ENCODE data around the gene RPS15. TPM values are rescaled to one million over a fixed set of nuclear protein-coding genes. Genes with fewer than 3 reads are reported as not detected.
A peak's percentile ranks its signal among the peaks of the same experiment; 100 is the strongest.

RPS15 gene
- total RNA-seq, 1 experiment from 2014 or later = 1,862 TPM

DNA sequence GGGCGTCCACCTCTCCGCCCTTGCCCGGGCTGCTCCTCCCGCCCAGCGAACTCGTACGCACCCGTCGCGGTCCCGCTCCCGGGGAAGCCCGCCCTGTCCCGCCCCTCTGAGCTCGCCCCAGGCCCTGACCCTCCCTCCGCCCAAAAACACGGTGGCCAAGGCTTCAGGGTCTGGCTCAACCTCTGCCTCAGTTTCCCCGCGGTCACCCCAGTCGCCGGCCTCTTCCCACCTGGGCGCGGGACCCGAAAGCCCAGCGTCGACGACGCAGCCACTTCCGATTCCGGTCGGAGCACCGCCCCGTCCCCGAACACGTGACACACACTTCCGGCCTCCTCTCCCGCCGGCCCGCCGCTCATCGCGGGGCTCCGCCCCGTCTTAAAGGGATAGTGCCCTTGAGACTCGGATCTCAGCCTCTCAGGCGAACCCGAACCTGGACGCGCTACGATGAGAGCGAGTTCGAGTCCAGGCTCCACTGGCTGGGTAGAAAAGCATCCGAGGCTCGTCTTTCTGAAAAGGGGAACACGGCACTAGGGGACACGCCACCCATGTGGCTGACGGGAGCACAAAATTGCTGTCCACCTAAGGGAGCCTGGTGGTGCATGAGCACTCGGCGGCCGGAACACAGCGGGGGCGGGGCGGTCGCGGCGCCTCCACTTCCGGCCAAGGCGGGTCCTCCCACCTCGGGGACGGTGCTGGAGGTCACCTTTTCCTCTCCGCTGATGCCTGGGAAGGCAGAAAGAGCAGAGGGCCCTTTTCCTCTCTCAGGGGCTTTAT lies 40.9 kb downstream of the RPS15 start, which contains the start of gene C19orf25:
TSS of gene C19orf25 (minus strand) at position 282 of the 774 bp plus-strand sequence. CDS start 312 bp downstream, outside the sequence.
- H3K9me2 ChIP-seq (ENCODE audit: insufficient read depth) = no peaks in the 10 kb centered on the region
- H3K9ac ChIP-seq (ENCODE audit: low read length) = peak within 1 kb of the TSS; percentile 88
- H3K9me3 ChIP-seq (ENCODE audit: control insufficient read depth in 1 of 2, insufficient read depth in 1 of 2, low read depth in 1 of 2, low read length in 2 of 2) = no peaks in the 10 kb centered on the region
- ChIA-PET CTCF (no interaction called here), RAD21 (ENCODE audit: low non-redundant PET in 1 of 2, low total read pairs in 2 of 2, uncharacterized antibody in 2 of 2, unreplicated experiment in 2 of 2) (no interaction called here), POLR2A (interaction anchor here (0.8 kb wide), 1 partner anchor 14 kb away, joined by 3 read pairs; no protein-coding TSS in a partner anchor)
- H3K4me3 ChIP-seq (replicated peaks in 1 of 2; ENCODE audit: low read depth in 1 of 2, low read length in 2 of 2) = peak within 1 kb of the TSS; percentile 85 to 96
- H3K36me3 ChIP-seq (ENCODE audit: control insufficient read depth in 1 of 2, insufficient read depth in 2 of 2, low read length in 2 of 2) = peaks cover 3 to 5% of the 10 kb centered on the region in 2 experiments; a peak in 2 of 4 replicates
- TF ChIP-seq, protein P1, sequence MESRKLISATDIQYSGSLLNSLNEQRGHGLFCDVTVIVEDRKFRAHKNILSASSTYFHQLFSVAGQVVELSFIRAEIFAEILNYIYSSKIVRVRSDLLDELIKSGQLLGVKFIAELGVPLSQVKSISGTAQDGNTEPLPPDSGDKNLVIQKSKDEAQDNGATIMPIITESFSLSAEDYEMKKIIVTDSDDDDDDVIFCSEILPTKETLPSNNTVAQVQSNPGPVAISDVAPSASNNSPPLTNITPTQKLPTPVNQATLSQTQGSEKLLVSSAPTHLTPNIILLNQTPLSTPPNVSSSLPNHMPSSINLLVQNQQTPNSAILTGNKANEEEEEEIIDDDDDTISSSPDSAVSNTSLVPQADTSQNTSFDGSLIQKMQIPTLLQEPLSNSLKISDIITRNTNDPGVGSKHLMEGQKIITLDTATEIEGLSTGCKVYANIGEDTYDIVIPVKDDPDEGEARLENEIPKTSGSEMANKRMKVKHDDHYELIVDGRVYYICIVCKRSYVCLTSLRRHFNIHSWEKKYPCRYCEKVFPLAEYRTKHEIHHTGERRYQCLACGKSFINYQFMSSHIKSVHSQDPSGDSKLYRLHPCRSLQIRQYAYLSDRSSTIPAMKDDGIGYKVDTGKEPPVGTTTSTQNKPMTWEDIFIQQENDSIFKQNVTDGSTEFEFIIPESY (IDR thresholded peaks at IDR 0.05; ENCODE audit: extremely low read depth, insufficient replicate concordance, low read length) = no peak
- TF ChIP-seq SRF (IDR thresholded peaks at IDR 0.05; ENCODE audit: low read depth) = no peak
- TF ChIP-seq EGR1 (IDR thresholded peaks at IDR 0.05; ENCODE audit: low read depth) = peak; percentile 93
- no peak for TF ChIP-seq TCF7L2 (IDR thresholded peaks at IDR 0.05; ENCODE audit: borderline replicate concordance, extremely low read depth, insufficient read depth, insufficient read length)
- TF ChIP-seq, protein P2, sequence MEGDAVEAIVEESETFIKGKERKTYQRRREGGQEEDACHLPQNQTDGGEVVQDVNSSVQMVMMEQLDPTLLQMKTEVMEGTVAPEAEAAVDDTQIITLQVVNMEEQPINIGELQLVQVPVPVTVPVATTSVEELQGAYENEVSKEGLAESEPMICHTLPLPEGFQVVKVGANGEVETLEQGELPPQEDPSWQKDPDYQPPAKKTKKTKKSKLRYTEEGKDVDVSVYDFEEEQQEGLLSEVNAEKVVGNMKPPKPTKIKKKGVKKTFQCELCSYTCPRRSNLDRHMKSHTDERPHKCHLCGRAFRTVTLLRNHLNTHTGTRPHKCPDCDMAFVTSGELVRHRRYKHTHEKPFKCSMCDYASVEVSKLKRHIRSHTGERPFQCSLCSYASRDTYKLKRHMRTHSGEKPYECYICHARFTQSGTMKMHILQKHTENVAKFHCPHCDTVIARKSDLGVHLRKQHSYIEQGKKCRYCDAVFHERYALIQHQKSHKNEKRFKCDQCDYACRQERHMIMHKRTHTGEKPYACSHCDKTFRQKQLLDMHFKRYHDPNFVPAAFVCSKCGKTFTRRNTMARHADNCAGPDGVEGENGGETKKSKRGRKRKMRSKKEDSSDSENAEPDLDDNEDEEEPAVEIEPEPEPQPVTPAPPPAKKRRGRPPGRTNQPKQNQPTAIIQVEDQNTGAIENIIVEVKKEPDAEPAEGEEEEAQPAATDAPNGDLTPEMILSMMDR (IDR thresholded peaks at IDR 0.05 in 2 of 3, conservative IDR thresholded peaks at IDR 0.05 in 1 of 3; ENCODE audit: borderline replicate concordance in 1 of 3, insufficient read depth in 1 of 3, low read depth in 2 of 3, low read length in 2 of 3) = no peak
- TF ChIP-seq SP1 (IDR thresholded peaks at IDR 0.05; ENCODE audit: low read depth) = peak; percentile 86
- TF ChIP-seq, protein P3, sequence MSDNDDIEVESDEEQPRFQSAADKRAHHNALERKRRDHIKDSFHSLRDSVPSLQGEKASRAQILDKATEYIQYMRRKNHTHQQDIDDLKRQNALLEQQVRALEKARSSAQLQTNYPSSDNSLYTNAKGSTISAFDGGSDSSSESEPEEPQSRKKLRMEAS (IDR thresholded peaks at IDR 0.05) = peak; percentile 96
- TF ChIP-seq SIN3A (IDR thresholded peaks at IDR 0.05; ENCODE audit: low read depth) = peak; percentile 56
- peak; percentile 77 for TF ChIP-seq POLR2AphosphoS5 (IDR thresholded peaks at IDR 0.05; ENCODE audit: low read depth, low read length)
- TF ChIP-seq EZH2phosphoT487 (IDR thresholded peaks at IDR 0.05; ENCODE audit: borderline replicate concordance) = no peak
- peak; percentile 83 for TF ChIP-seq POLR2A (IDR thresholded peaks at IDR 0.05; ENCODE audit: borderline replicate concordance, extremely low read depth, insufficient read depth, insufficient read length)
- peak within 1 kb of the TSS; percentile 86 for H2AFZ ChIP-seq (ENCODE audit: low read depth, low read length, poor library complexity, severe bottlenecking)
- H3K27me3 ChIP-seq (ENCODE audit: insufficient read depth, low read length) = no peaks in the 10 kb centered on the region
- H4K20me1 ChIP-seq (ENCODE audit: insufficient read depth) = no peaks in the 10 kb centered on the region
- no TSS peak for BruUV-seq (replicated peaks)
- H3K27ac ChIP-seq (ENCODE audit: low read depth, low read length) = peak within 1 kb of the TSS; percentile 89
- peaks cover 5 to 21% of the 10 kb centered on the region in 2 experiments; a peak in 3 of 4 replicates for H3K4me1 ChIP-seq (ENCODE audit: control insufficient read depth in 1 of 2, insufficient read depth in 2 of 2, low read length in 2 of 2)
- H3K79me2 ChIP-seq (ENCODE audit: insufficient read depth, low read length) = peaks cover 34% of the 10 kb centered on the region
- peak; percentile 87 for ATAC-seq
- peak within 1 kb of the TSS; percentile 97 for H3K4me2 ChIP-seq (ENCODE audit: low read length)
- peak; percentile 86 for DNase-seq (ENCODE audit: low read depth, low spot score)
- intact Hi-C loops (cut with micrococcal nuclease) = loop anchor here (1.0 kb wide), 2 partner anchors 9 to 11 kb away; partner anchors contain the start of gene PCSK4
